ACC112 (cell line): Measurements from ENCODE around the gene TCAP.

ENCODE experiments used
- H2AFZ ChIP-seq: fragments of 200-600 bp; sonication (generic); one replicate; pipeline ENCODE4 v1.6.0; 2017; ENCODE audit warnings: antibody characterized with exemption, low read length; ENCODE audit not compliant: unreplicated experiment
- H3K27ac ChIP-seq: fragments of 200-600 bp; sonication (generic); 2 replicates; pipeline ENCODE4 v1.5.1; 2014; ENCODE audit warnings: low read depth, mild to moderate bottlenecking, antibody characterized with exemption, low read length, moderate library complexity
- H3K27me3 ChIP-seq: fragments of 200-600 bp; sonication (generic); 2 replicates; pipeline ENCODE4 v1.6.1; 2014; ENCODE audit warnings: mild to moderate bottlenecking, antibody characterized with exemption, low read length, moderate library complexity, mixed read lengths; ENCODE audit not compliant: insufficient read depth
- H3K36me3 ChIP-seq: fragments of 200-600 bp; sonication (generic); 2 replicates; pipeline ENCODE4 v1.6.1; 2016; ENCODE audit warnings: mild to moderate bottlenecking, antibody characterized with exemption, low read length, moderate library complexity, mixed read lengths; ENCODE audit not compliant: insufficient read depth
- H3K4me1 ChIP-seq: fragments of 200-600 bp; sonication (generic); one replicate; pipeline ENCODE4 v1.6.1; 2016; ENCODE audit warnings: low read length, mixed read lengths; ENCODE audit not compliant: insufficient read depth, unreplicated experiment, control insufficient read depth
- H3K4me3 ChIP-seq: fragments of 200-600 bp; sonication (generic); 2 replicates; pipeline ENCODE4 v1.5.1; 2014; ENCODE audit warnings: mild to moderate bottlenecking, low read depth, low read length
- H3K79me2 ChIP-seq: fragments of 200-600 bp; sonication (generic); one replicate; pipeline ENCODE4 v1.6.0; 2016; ENCODE audit warnings: low read length; ENCODE audit not compliant: control insufficient read depth, unreplicated experiment, insufficient read depth

TCAP gene

DNA sequence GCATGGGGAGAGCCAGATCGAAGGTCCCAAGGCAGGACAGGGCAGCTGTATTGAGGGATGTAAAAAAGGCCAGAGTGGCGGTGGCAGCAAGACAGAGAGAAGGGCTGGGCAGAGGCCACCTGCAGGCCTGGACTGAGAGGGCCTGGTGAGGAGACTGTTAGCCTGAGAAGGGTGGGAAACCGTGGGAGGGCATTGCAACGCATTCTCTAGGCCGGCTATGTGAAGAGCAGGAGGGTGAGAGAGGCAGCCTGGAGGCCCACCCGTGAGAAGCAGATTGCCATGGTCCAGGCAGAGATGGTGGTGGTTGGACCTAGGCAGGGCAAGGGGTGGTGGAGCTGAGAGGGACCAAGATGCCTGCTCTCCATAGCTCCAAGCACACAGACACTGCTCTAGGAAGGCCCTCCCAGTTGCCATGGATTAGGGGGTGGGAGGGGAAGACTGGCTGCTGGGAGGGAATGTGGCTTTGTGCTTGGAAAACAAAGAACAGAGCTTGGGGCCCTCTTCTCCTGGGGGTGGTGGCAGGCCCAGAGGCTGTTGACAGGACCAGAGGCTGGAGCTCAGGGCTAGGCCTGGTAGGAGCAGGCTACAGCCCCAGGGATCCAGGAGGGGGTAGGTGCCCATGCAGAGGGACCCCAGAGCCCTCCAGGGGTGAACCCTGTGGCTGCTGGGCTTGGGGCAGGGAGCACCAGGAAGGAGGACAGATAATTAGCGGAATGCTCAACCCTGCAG, 12.4 kb upstream of the TCAP start:
- H3K27me3 ChIP-seq: no peaks in the 10 kb centered on the region

DNA sequence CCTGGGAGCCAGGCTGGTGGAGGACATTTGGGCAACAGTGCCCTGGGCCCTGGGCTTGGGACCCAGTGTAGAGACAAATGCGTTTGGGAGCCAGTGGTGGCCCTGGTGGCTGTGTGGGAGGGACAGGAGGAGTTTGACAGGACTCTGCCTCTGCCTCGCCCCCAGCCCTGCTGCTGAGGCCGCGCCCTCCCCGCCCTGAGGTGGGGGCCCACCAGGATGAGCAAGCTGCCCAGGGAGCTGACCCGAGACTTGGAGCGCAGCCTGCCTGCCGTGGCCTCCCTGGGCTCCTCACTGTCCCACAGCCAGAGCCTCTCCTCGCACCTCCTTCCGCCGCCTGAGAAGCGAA, 11.9 kb upstream of the TCAP start:
- no peaks in the 10 kb centered on the region for H3K27me3 ChIP-seq
- H3K4me1 ChIP-seq: no peaks in the 10 kb centered on the region
- H3K4me3 ChIP-seq: no peak overlapping the region
- H3K36me3 ChIP-seq: no peaks in the 10 kb centered on the region
- H3K79me2 ChIP-seq: no peaks in the 10 kb centered on the region
- H3K27ac ChIP-seq: no peak overlapping the region
- no peak overlapping the region for H2AFZ ChIP-seq

More for the DNA sequence above, 12.4 kb upstream of the TCAP start:
- no peak overlapping the region for H2AFZ ChIP-seq
- H3K27ac ChIP-seq: no peak overlapping the region
- H3K36me3 ChIP-seq: no peaks in the 10 kb centered on the region
- H3K4me3 ChIP-seq: no peak overlapping the region
- H3K79me2 ChIP-seq: peaks cover under 1% of the 10 kb centered on the region
- no peaks in the 10 kb centered on the region for H3K4me1 ChIP-seq

DNA sequence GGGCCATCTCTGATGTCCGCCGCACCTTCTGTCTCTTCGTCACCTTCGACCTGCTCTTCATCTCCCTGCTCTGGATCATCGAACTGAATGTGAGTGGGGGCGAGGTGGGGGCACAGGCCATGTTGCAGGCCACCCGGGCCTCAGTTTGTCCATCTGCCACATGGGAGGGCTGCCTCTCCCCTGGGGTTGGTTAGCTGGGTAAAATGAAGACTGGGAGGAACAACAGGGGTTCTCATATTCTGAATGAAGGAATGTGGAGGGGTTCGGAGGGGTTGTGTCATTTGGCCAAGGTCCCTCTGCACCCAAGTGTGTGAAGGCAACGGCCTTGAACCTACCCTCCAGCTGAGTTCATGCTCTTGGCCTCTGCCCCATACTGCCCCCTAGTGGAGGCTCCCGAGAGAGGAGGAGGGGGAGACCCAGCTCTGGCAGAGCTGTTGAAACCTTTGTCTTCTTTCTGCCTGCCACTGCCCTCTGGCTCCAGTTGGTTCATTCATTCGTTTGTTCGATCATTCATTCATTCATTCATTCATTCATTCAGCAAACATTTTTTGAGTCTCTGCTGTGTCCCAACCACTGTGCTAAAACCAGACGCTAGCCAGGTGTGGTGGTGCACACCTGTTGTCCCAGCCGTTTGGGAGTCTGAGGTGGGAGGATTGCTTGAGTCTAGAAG, 11.4 kb upstream of the TCAP start:
- Histone ChIP-seq H3K79me2 (no peaks in the 10 kb centered on the region), H3K4me3 (no peak overlapping the region), H3K27ac (no peak overlapping the region), H3K27me3 (no peaks in the 10 kb centered on the region), H3K36me3 (no peaks in the 10 kb centered on the region), H2AFZ (no peak overlapping the region), H3K4me1 (no peaks in the 10 kb centered on the region)

DNA sequence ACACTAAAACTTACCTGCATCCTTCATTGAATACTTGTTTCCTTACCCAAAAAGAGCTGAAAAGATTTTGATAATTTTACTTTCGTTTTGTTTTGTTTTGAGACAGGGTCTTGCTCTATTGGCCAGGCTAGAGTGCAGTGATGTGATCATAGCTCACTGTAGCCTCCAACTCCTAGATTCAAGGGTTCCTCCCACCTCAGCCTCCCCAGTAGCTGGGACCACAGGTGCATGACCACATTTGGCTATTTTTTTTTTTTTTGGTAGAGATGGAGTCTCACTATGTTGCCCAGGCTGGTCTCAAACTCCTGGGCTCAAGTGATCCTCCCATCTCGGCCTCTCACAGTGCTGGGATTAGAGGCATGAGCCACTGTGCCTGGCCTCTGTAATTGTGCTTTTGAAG, 10.0 kb upstream of the TCAP start:
- Histone ChIP-seq H3K27ac (no peak overlapping the region), H3K36me3 (no peaks in the 10 kb centered on the region), H3K4me1 (no peaks in the 10 kb centered on the region), H3K27me3 (no peaks in the 10 kb centered on the region), H3K79me2 (no peaks in the 10 kb centered on the region), H2AFZ (no peak overlapping the region), H3K4me3 (no peak overlapping the region)

DNA sequence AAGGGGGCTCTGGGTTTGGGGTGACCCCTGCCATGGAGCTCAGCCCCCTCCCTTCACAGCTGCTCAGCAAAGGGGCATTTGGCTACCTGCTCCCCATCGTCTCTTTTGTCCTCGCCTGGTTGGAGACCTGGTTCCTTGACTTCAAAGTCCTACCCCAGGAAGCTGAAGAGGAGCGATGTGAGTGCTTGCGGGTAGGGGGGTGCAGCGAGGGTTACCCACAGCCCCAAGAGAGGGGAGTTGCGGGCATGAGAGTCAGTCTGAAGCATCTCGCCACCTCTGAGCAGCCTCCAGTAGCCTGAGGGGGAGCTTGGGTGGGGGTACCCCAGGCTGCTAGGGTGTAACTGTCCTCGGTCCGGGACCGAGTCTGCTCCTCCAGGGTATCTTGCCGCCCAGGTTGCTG, 6.8 kb upstream of the TCAP start:
- Histone ChIP-seq H3K36me3 (no peaks in the 10 kb centered on the region), H3K79me2 (no peaks in the 10 kb centered on the region), H3K27ac (no peak overlapping the region), H2AFZ (no peak overlapping the region), H3K27me3 (no peaks in the 10 kb centered on the region), H3K4me3 (no peak overlapping the region), H3K4me1 (no peaks in the 10 kb centered on the region)

DNA sequence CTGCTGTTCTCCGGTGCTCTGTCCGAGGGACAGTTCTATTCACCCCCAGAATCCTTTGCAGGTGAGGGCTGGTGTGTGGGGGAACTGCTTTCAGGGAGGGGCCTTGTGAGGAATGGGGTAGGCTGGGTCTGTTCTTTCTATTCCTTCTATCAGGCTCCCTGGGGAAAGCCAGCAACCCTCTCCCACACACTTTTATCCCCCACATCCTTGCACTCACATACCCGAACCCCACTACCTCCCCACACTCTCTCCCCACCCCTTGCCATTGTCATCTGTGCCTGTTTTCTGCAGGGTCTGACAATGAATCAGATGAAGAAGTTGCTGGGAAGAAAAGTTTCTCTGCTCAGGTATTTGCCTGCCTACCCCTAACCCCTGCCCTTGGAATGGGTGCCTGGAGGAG, 6.4 kb upstream of the TCAP start:
- no peak overlapping the region for H3K27ac ChIP-seq
- no peaks in the 10 kb centered on the region for H3K36me3 ChIP-seq
- no peak overlapping the region for H3K4me3 ChIP-seq

DNA sequence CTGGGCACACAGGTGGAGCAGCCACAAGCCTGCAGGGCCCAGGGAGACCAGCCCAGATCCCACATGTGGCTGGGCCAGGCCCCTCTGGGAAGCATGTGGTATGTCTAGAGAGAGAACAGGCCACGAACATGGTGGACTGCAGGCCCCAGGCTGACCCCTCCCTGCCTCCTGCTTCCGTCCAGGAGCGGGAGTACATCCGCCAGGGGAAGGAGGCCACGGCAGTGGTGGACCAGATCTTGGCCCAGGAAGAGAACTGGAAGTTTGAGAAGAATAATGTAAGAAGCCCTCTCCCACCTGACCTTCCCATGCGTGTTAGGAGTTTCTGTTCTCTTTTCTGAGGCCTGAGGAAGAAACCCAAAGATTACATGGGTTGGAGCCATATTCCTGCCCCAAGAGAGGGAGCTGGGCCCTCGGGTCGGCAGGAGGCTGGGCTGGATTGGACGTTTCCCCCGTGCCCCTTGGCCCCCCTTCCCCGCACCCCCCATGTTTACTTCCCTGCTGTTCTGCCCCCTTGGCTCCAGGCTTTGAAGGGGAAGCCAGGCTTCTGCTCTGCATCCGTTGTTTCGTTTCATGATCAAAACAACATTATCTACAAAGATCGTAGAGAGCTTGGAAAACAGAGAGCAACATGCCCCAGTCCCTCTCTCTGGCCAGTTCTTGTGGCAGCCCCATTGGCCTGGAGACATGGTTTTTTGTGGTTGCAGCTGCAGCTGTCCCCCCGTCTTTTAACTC, 5.7 kb upstream of the TCAP start:
- Histone ChIP-seq H3K79me2 (no peaks in the 10 kb centered on the region), H3K4me3 (no peak overlapping the region), H3K27me3 (no peaks in the 10 kb centered on the region), H2AFZ (no peak overlapping the region), H3K36me3 (no peaks in the 10 kb centered on the region), H3K4me1 (peaks cover 5% of the 10 kb centered on the region), H3K27ac (no peak overlapping the region)

More for the DNA sequence above, 6.4 kb upstream of the TCAP start:
- Histone ChIP-seq H2AFZ (no peak overlapping the region), H3K4me1 (peaks cover 2% of the 10 kb centered on the region), H3K27me3 (no peaks in the 10 kb centered on the region), H3K79me2 (no peaks in the 10 kb centered on the region)

DNA sequence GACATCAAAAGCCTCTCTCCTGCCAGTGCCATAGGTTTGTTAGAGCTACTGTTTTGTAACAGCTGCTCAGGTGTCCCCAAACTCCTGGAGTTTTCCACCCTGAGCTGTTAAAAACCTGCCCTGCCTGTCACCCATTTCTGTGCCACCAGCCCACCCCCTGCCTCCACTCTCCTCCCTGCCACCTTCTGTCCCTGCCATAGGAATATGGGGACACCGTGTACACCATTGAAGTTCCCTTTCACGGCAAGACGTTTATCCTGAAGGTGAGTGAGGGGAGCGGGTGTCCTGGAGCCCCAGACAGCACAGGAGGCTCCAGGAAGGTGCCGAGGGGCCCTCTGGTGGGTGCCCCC, 5.2 kb upstream of the TCAP start:
- Histone ChIP-seq H3K36me3 (no peaks in the 10 kb centered on the region), H3K27ac (no peak overlapping the region), H3K4me1 (peaks cover 5% of the 10 kb centered on the region), H3K79me2 (no peaks in the 10 kb centered on the region), H3K4me3 (no peak overlapping the region), H3K27me3 (no peaks in the 10 kb centered on the region), H2AFZ (no peak overlapping the region)

DNA sequence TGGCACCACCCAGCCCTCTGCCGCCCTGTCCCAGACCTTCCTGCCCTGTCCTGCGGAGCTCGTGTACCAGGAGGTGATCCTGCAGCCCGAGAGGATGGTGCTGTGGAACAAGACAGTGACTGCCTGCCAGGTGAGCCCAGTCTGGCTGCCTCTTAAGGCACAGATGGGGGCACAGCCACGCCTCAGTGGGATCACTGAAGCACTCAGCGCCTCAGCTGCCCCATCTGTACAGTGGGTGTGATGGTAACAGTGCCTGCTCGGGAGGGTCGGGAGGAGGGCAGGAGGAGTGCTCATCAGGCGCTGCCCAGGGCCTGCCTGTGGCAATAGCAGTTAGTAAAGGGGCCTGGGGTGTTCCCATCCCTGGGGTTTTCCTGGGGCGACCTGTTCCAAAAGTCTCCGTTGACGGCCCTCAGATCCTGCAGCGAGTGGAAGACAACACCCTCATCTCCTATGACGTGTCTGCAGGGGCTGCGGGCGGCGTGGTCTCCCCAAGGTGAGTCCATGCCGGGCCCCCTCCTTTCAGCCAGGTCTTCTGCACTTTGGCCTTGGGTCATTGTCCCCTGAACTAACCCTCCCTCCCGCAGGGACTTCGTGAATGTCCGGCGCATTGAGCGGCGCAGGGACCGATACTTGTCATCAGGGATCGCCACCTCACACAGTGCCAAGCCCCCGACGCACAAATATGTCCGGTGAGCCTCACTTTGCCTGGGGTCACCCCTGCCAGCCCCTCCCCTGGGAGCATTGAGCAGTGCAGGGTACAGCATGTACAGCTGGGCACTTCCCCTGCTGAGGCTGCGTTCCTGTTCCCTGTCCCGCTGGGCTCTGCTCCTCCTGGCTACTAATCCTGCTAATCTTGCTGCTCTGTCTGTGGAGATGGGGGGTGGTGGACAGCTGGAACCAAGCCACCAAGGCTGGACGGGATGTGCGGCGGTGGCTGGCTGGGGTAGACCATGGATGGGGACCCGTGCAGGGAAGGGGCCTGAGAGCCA, 4.5 kb upstream of the TCAP start:
- H3K27me3 ChIP-seq: no peaks in the 10 kb centered on the region
- no peak overlapping the region for H3K4me3 ChIP-seq
- no peaks in the 10 kb centered on the region for H3K79me2 ChIP-seq
- H3K4me1 ChIP-seq: peaks cover 5% of the 10 kb centered on the region
- no peak overlapping the region for H3K27ac ChIP-seq
- H3K36me3 ChIP-seq: no peaks in the 10 kb centered on the region
- no peak overlapping the region for H2AFZ ChIP-seq
